Left ventricle myocardium inferior (tissue), 1 donor: Measurements from ENCODE around the gene HHIP. TPM values are rescaled to one million over a fixed set of nuclear protein-coding genes. Genes with fewer than 3 reads are reported as not detected.

Experiments
- DNase-seq: peaks from one replicate; pipeline ENCODE4 v3.0.0-alpha.2; 2020
- H3K27ac ChIP-seq: fragments of 200-600 bp; replicated peaks from 2 replicates; pipeline ENCODE4 v1.8.0; 2021
- H3K27me3 ChIP-seq: fragments of 200-600 bp; 2 replicates; pipeline ENCODE4 v1.8.0; 2021; ENCODE audit warnings: low read depth
- H3K36me3 ChIP-seq: fragments of 200-600 bp; 2 replicates; pipeline ENCODE4 v1.8.0; 2021
- H3K4me1 ChIP-seq: fragments of 200-600 bp; 2 replicates; pipeline ENCODE4 v1.8.0; 2021
- H3K4me3 ChIP-seq: fragments of 200-600 bp; 2 replicates; pipeline ENCODE4 v1.8.0; 2021; ENCODE audit warnings: mild to moderate bottlenecking, moderate library complexity
- H3K9me3 ChIP-seq: fragments of 200-600 bp; replicated peaks from 2 replicates; pipeline ENCODE4 v1.8.0; 2021
- CTCF ChIP-seq: fragments of 200-600 bp; IDR thresholded peaks from 2 replicates; pipeline ENCODE4 v1.8.0; 2021; ENCODE audit warnings: antibody characterized with exemption, mild to moderate bottlenecking, borderline replicate concordance
- intact Hi-C: fragments of 100-400 bp; cut with micrococcal nuclease; formaldehyde crosslinking; loops from one replicate; pipeline ENCODE4 v1.11.0; 2022
- total RNA-seq: library from RNA; stranded (reverse); fragmentation: NEBNext Ultra II Directional; extraction: Animal tissue kit (Norgen Biotek cat#: 25700); gene quantifications from one replicate; pipeline ENCODE4 v1.2.1, GENCODE V29; 2021
- donor health status: DM: no; HTN: yes; CAD: no; lungs with severe emphysema.

The HHIP gene
- total RNA-seq, 1 donor from 2014 or later, result not detected

- H3K4me1 ChIP-seq, result peaks cover 16% of the 10 kb centered on the region
- DNase-seq, result no peak
- H3K27me3 ChIP-seq, result no peaks in the 10 kb centered on the region
- no peak overlapping the region for H3K4me3 ChIP-seq
- H3K9me3 ChIP-seq, result no peaks in the 10 kb centered on the region
- peak overlapping the region; percentile 60 for H3K27ac ChIP-seq
- no peak for TF ChIP-seq CTCF
- no peaks in the 10 kb centered on the region for H3K36me3 ChIP-seq
- intact Hi-C loops, result no loop called here
Measured at GRCh38 chr4:144709159-144709558, 63.2 kb downstream of the HHIP start.

- H3K4me3 ChIP-seq, result no peak overlapping the region
Measured at GRCh38 chr4:144709793-144710525, 64.0 kb downstream of the HHIP start.

GRCh38 chr4:144710526-144710912 is 64.6 kb downstream of the HHIP start:
- TF ChIP-seq CTCF, result no peak
- peak overlapping the region; percentile 60 for H3K27ac ChIP-seq
- H3K36me3 ChIP-seq, result no peaks in the 10 kb centered on the region
- H3K27me3 ChIP-seq, result no peaks in the 10 kb centered on the region
- H3K4me1 ChIP-seq, result peaks cover 16% of the 10 kb centered on the region
- no peak for DNase-seq
- intact Hi-C loops, result no loop called here
- no peak overlapping the region for H3K4me3 ChIP-seq
- no peaks in the 10 kb centered on the region for H3K9me3 ChIP-seq

More at GRCh38 chr4:144709793-144710525, 64.0 kb downstream of the HHIP start:
- Histone ChIP-seq H3K27me3 (no peaks in the 10 kb centered on the region), H3K4me1 (peaks cover 16% of the 10 kb centered on the region), H3K27ac (peak overlapping the region; percentile 60), H3K9me3 (no peaks in the 10 kb centered on the region), H3K36me3 (no peaks in the 10 kb centered on the region)
- intact Hi-C loops, result no loop called here
- DNase-seq, result no peak
- TF ChIP-seq CTCF, result no peak

GRCh38 chr4:144711700-144712456 is 65.9 kb downstream of the HHIP start:
- Histone ChIP-seq H3K9me3 (no peaks in the 10 kb centered on the region), H3K27ac (no peak overlapping the region), H3K36me3 (no peaks in the 10 kb centered on the region), H3K27me3 (no peaks in the 10 kb centered on the region), H3K4me1 (peaks cover 16% of the 10 kb centered on the region), H3K4me3 (no peak overlapping the region)
- no peak for DNase-seq
- intact Hi-C loops, result no loop called here
- TF ChIP-seq CTCF, result no peak

- H3K27me3 ChIP-seq, result no peaks in the 10 kb centered on the region
- H3K4me1 ChIP-seq, result peaks cover 16% of the 10 kb centered on the region
- H3K4me3 ChIP-seq, result no peak overlapping the region
- no peaks in the 10 kb centered on the region for H3K36me3 ChIP-seq
- intact Hi-C loops, result no loop called here
- TF ChIP-seq CTCF, result no peak
- no peak overlapping the region for H3K27ac ChIP-seq
- no peak for DNase-seq
- H3K9me3 ChIP-seq, result no peaks in the 10 kb centered on the region
Measured at GRCh38 chr4:144712775-144713174, 66.8 kb downstream of the HHIP start.
